Tibial artery (tissue), 4 donors: ENCODE data around the gene SERPINE1.

Experiments used
- DNase-seq, 2 donors: peaks; one replicate each; pipeline ENCODE4 v3.0.0-alpha.2; 2019
- H3K27ac ChIP-seq, 2 donors: fragments of 200-600 bp; sonication (generic) in 1 of 2; 1 replicate in 1 of 2; 2 replicates in 1 of 2; pipeline ENCODE4 v1.5.1; 2018 to 2019; ENCODE audit warnings: mild to moderate bottlenecking in 1 of 2
- H3K27me3 ChIP-seq, 2 donors: fragments of 200-600 bp; sonication (generic) in 1 of 2; one replicate each; pipeline versions ENCODE4 v1.5.1 to v1.6.0; 2016 to 2019
- H3K36me3 ChIP-seq, 3 donors: fragments of 200-600 bp; sonication (generic) in 2 of 3; one replicate each; pipeline ENCODE4 v1.5.1; 2016 to 2019; ENCODE audit warnings: mild to moderate bottlenecking in 2 of 3
- H3K4me1 ChIP-seq, 4 donors: fragments of 200-600 bp; sonication (generic) in 2 of 4; 1 replicate in 3 of 4; 2 replicates in 1 of 4; pipeline ENCODE4 v1.5.1; 2016 to 2019
- H3K4me3 ChIP-seq, 2 donors: fragments of 200-600 bp; sonication (generic) in 1 of 2; 1 replicate in 1 of 2; 2 replicates in 1 of 2; pipeline ENCODE4 v1.5.1; 2018 to 2019; ENCODE audit warnings: mild to moderate bottlenecking in 2 of 2
- H3K9me3 ChIP-seq, 3 donors: fragments of 200-600 bp; sonication (generic) in 1 of 3; one replicate each; pipeline ENCODE4 v1.5.1; 2016 to 2019
- CTCF ChIP-seq, 2 experiments: fragments of 200-600 bp in 1 of 2; fragments of 450-650 bp in 1 of 2; IDR thresholded peaks; one replicate each; pipeline ENCODE4 v1.5.1; 2017 to 2019; ENCODE audit warnings: antibody characterized with exemption in 2 of 2, mild to moderate bottlenecking in 1 of 2, moderate library complexity in 1 of 2
- intact Hi-C: fragments of 100-400 bp; cut with DNase I; formaldehyde crosslinking; loops from one replicate; pipeline ENCODE4 v1.15.0; 2023; ENCODE audit warnings: low total_unique reads

The SERPINE1 gene

GRCh38 chr7:101134399-101134980, 7.6 kb downstream of the SERPINE1 start:
- intact Hi-C loops: no loop called here
- Histone ChIP-seq H3K27me3 (no peaks in the 10 kb centered on the region), H3K36me3 (peaks cover 41 to 59% (median 58%) of the 10 kb centered on the region in 3 donors), H3K9me3 (no peaks in the 10 kb centered on the region), H3K4me3 (no peak overlapping the region), H3K4me1 (peaks cover 0 to 61% (median 11%) of the 10 kb centered on the region in 4 donors), H3K27ac (peak overlapping the region; percentile 12 to 98)
- no peak for TF ChIP-seq CTCF (IDR thresholded peaks at IDR 0.05)
- no peak for DNase-seq

- no peaks in the 10 kb centered on the region for H3K27me3 ChIP-seq
- no peak for TF ChIP-seq CTCF (IDR thresholded peaks at IDR 0.05)
- H3K27ac ChIP-seq: peak overlapping the region; percentile 78 to 82
- peaks cover 0 to 34% (median 9%) of the 10 kb centered on the region in 4 donors for H3K4me1 ChIP-seq
- DNase-seq: no peak
- intact Hi-C loops: loop anchor here (2.0 kb wide), 2 partner anchors 43 to 51 kb away; no protein-coding TSS in a partner anchor
- peak overlapping the region in 1 of 2 donors; percentile 21 for H3K4me3 ChIP-seq
- H3K36me3 ChIP-seq: peaks cover 33 to 39% (median 36%) of the 10 kb centered on the region in 3 donors
- H3K9me3 ChIP-seq: no peaks in the 10 kb centered on the region
These were observed 10.8 kb downstream of the SERPINE1 start for GRCh38 chr7:101137651-101138212.

- TF ChIP-seq CTCF (IDR thresholded peaks at IDR 0.05): peak; percentile 81 to 84
- peaks cover 0 to 33% (median 9%) of the 10 kb centered on the region in 4 donors for H3K4me1 ChIP-seq
- no peaks in the 10 kb centered on the region for H3K9me3 ChIP-seq
- peak overlapping the region; percentile 78 to 82 for H3K27ac ChIP-seq
- DNase-seq: peak; percentile 96
- H3K27me3 ChIP-seq: no peaks in the 10 kb centered on the region
- intact Hi-C loops: loop anchor here (2.0 kb wide), 2 partner anchors 44 to 52 kb away; no protein-coding TSS in a partner anchor
- peak overlapping the region; percentile 17 to 21 for H3K4me3 ChIP-seq
- peaks cover 28 to 38% (median 29%) of the 10 kb centered on the region in 3 donors for H3K36me3 ChIP-seq
These were observed 11.4 kb downstream of the SERPINE1 start for GRCh38 chr7:101138213-101138870.

- peaks cover 0 to 24% (median 10%) of the 10 kb centered on the region in 4 donors for H3K4me1 ChIP-seq
- no peak overlapping the region for H3K4me3 ChIP-seq
- H3K36me3 ChIP-seq: peaks cover 17 to 21% (median 18%) of the 10 kb centered on the region in 3 donors
- no peak for TF ChIP-seq CTCF (IDR thresholded peaks at IDR 0.05)
- intact Hi-C loops: loop anchor here (10.0 kb wide), 2 partner anchors 54 to 144 kb away; no protein-coding TSS in a partner anchor
- no peak for DNase-seq
- H3K9me3 ChIP-seq: no peaks in the 10 kb centered on the region
- no peaks in the 10 kb centered on the region for H3K27me3 ChIP-seq
- no peak overlapping the region for H3K27ac ChIP-seq
These were observed 13.4 kb downstream of the SERPINE1 start for GRCh38 chr7:101140339-101140699.

GRCh38 chr7:101140746-101141382, 14.0 kb downstream of the SERPINE1 start:
- TF ChIP-seq CTCF (IDR thresholded peaks at IDR 0.05): no peak
- Histone ChIP-seq H3K4me1 (peaks cover 0 to 24% (median 10%) of the 10 kb centered on the region in 4 donors), H3K36me3 (peaks cover 12 to 16% (median 13%) of the 10 kb centered on the region in 3 donors), H3K4me3 (no peak overlapping the region), H3K9me3 (no peaks in the 10 kb centered on the region), H3K27me3 (peaks cover 0 to under 1% of the 10 kb centered on the region in 2 donors), H3K27ac (no peak overlapping the region)
- no peak for DNase-seq
- intact Hi-C loops: loop anchor here (10.0 kb wide), 2 partner anchors 54 to 144 kb away; no protein-coding TSS in a partner anchor
